Esophagus muscularis mucosa (tissue), 4 donors: ENCODE results near the gene ADSS1. TPM values are rescaled to one million over a fixed set of nuclear protein-coding genes. Genes with fewer than 3 reads are reported as not detected.
A peak's percentile ranks its signal among the peaks of the same experiment; 100 is the strongest.

ENCODE experiments used
- DNase-seq: peaks from one replicate; pipeline ENCODE4 v3.0.0-alpha.2; 2017; ENCODE audit errors: extremely low spot score
- H3K27ac ChIP-seq, 4 donors: fragments of 200-600 bp; sonication (generic); replicated peaks in 1 of 4; 1 replicate in 3 of 4; 2 replicates in 1 of 4; pipeline ENCODE4 v1.5.1; 2016 to 2019; ENCODE audit warnings: mild to moderate bottlenecking in 1 of 4
- H3K27me3 ChIP-seq, 4 donors: fragments of 200-600 bp; sonication (generic); one replicate each; pipeline versions ENCODE4 v1.5.1 to v1.6.0; 2016 to 2019
- H3K36me3 ChIP-seq, 4 donors: fragments of 200-600 bp; sonication (generic); one replicate each; pipeline ENCODE4 v1.5.1; 2016 to 2019
- H3K4me1 ChIP-seq, 4 donors: fragments of 200-600 bp; sonication (generic); one replicate each; pipeline ENCODE4 v1.5.1; 2016 to 2019
- H3K4me3 ChIP-seq, 4 donors: fragments of 200-600 bp; sonication (generic); 1 replicate in 2 of 4; 2 replicates in 2 of 4; pipeline ENCODE4 v1.5.1; 2016 to 2019; ENCODE audit warnings: mild to moderate bottlenecking in 4 of 4, moderate library complexity in 1 of 4
- H3K9me3 ChIP-seq, 4 donors: fragments of 200-600 bp; sonication (generic); 1 replicate in 3 of 4; 2 replicates in 1 of 4; pipeline ENCODE4 v1.5.1; 2016 to 2019
- EP300 ChIP-seq: sonication (generic); formaldehyde crosslinking; IDR thresholded peaks from one replicate; pipeline ENCODE4 v1.6.1; 2017; ENCODE audit warnings: antibody characterized with exemption
- POLR2A ChIP-seq: fragments of 450-650 bp; IDR thresholded peaks from one replicate; pipeline ENCODE4 v1.6.1; 2017; ENCODE audit warnings: antibody characterized with exemption, moderate library complexity, mild to moderate bottlenecking, low read depth
- POLR2AphosphoS5 ChIP-seq, 2 donors: sonication (generic); formaldehyde crosslinking; IDR thresholded peaks; one replicate each; pipeline ENCODE4 v1.6.1; 2017; ENCODE audit warnings: antibody characterized with exemption in 2 of 2
- WGBS: methylation state at CpG from one replicate; pipeline ENCODE4 v1.1.5; 2018; 5-methylcytosine and 5-hydroxymethylcytosine counted together
- intact Hi-C: fragments of 100-400 bp; cut with DNase I; formaldehyde crosslinking; loops from one replicate; pipeline ENCODE4 v1.15.1; 2023
- total RNA-seq, 4 donors: library from RNA; depleted of rRNA; stranded (reverse); fragments of >200 nt; gene quantifications; one replicate each; pipeline versions ENCODE4 v1.1.0 to v1.2.1, GENCODE V29; 2016
- TF ChIP-seq, protein P1 (sequence below), 3 experiments: fragments of 200-600 bp in 2 of 3; fragments of 450-650 bp in 1 of 3; sonication (generic) in 2 of 3; IDR thresholded peaks; one replicate each; pipeline ENCODE4 v1.5.1; 2017 to 2019; ENCODE audit warnings: antibody characterized with exemption in 3 of 3, mild to moderate bottlenecking in 2 of 3, moderate library complexity in 1 of 3

ADSS1 gene
- total RNA-seq, 4 donors from 2014 or later: 4.3 to 7.9 (median 5.7) TPM

DNA sequence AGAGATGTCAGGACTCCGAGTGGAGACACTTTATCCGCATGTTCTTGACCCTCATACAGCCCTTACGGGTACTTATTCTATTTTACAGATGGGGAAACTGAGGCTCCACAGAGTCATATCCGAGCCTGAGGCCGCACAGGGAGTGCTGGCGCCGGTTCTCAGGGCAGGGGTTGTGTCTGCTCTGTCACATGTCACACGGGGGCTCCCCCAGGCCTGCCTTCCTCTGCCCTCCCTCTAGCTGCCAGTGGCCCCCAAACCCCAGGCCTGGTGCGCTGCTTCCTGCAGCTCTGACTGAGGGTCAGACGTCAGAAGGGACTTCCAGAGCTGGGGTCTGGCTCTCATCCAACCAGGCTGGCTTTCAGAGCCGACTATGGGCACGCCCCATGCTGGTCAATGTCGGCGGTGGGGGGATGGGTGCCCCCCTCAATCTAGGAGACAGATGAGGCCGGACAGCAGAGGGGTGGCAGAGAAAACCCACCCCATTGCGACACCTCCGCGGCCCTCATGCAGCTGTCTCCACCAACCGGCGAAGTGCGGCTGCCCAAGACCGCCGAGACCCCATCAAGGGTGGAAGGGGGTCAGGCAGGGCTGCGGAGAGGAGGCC is 35.4 kb upstream of the ADSS1 start:
- Histone ChIP-seq H3K4me3 (peak overlapping the region; percentile 77 to 98 (median 88)), H3K4me1 (peaks cover 51 to 60% (median 58%) of the 10 kb centered on the region in 4 donors), H3K27me3 (no peaks in the 10 kb centered on the region), H3K27ac (peak overlapping the region; percentile 72 to 88 (median 84)), H3K36me3 (peaks cover 0 to 7% (median 5%) of the 10 kb centered on the region in 4 donors), H3K9me3 (no peaks in the 10 kb centered on the region)
- DNase-seq: no peak
- TF ChIP-seq, protein P1, sequence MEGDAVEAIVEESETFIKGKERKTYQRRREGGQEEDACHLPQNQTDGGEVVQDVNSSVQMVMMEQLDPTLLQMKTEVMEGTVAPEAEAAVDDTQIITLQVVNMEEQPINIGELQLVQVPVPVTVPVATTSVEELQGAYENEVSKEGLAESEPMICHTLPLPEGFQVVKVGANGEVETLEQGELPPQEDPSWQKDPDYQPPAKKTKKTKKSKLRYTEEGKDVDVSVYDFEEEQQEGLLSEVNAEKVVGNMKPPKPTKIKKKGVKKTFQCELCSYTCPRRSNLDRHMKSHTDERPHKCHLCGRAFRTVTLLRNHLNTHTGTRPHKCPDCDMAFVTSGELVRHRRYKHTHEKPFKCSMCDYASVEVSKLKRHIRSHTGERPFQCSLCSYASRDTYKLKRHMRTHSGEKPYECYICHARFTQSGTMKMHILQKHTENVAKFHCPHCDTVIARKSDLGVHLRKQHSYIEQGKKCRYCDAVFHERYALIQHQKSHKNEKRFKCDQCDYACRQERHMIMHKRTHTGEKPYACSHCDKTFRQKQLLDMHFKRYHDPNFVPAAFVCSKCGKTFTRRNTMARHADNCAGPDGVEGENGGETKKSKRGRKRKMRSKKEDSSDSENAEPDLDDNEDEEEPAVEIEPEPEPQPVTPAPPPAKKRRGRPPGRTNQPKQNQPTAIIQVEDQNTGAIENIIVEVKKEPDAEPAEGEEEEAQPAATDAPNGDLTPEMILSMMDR (IDR thresholded peaks at IDR 0.05): no peak
- TF ChIP-seq POLR2A (no peak), EP300 (no peak), POLR2AphosphoS5 (IDR thresholded peaks at IDR 0.05) (no peak)
- 35% methylated on average over 13 of the region's 24 CpGs for WGBS
- intact Hi-C loops: no loop called here

DNA sequence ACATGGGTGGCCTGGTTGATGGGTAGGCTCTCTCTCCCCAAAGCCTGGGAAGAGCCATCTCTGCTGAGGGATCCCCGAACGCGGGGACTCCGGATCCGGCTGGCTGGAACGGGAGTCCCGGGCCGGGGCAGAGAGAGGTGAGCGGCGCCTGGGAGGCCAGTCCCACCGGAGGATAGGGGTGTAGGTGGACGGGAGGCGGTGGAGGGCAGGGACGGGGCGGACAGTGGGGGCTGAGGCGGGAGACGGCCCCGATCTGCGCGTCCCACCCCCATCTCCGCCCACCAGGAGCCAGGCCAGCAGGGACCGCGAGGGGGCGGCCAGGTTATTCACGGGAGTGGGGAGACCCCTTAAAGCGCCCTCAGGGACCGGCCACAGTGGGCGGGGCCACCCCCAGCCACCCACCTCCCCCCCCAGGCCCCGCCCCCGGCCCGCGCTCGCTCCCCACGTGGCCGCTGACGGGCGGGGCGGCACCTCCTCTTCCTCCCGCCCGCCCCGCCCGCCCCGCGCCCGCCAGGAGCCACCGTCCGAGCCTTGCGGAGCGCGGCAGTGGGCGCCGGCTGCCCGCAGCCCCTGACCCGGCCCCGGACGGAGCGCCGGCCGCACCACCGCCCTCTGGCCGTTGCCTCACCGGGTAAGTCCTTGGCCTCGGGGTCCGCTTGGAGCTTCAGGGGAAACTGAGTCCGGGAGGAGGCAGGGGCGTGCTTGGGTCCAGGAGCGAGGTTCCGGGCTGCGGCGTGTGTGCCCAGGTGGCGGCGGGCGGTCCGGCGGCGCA is 34.7 kb upstream of the ADSS1 start, which contains the start of gene INF2:
TSS of gene INF2 (plus strand) at position 510 of the 772 bp plus-strand sequence. CDS start 11,748 bp downstream, outside the sequence.
- peak within 1 kb of the TSS; percentile 77 to 98 (median 88) for H3K4me3 ChIP-seq
- WGBS: 0% methylated on average over 3 of the region's 76 CpGs
- intact Hi-C loops: no loop called here
- TF ChIP-seq POLR2AphosphoS5 (IDR thresholded peaks at IDR 0.05): peak in 1 of 2 donors; percentile 44
- no peak for TF ChIP-seq POLR2A
- no peak for TF ChIP-seq EP300
- TF ChIP-seq, protein P1 (IDR thresholded peaks at IDR 0.05): no peak
- peaks cover 0 to 10% (median 6%) of the 10 kb centered on the region in 4 donors for H3K36me3 ChIP-seq
- peak within 1 kb of the TSS; percentile 72 to 88 (median 84) for H3K27ac ChIP-seq
- DNase-seq: no peak
- no peaks in the 10 kb centered on the region for H3K27me3 ChIP-seq
- H3K4me1 ChIP-seq: peaks cover 58 to 67% (median 65%) of the 10 kb centered on the region in 4 donors
- H3K9me3 ChIP-seq: no peaks in the 10 kb centered on the region

DNA sequence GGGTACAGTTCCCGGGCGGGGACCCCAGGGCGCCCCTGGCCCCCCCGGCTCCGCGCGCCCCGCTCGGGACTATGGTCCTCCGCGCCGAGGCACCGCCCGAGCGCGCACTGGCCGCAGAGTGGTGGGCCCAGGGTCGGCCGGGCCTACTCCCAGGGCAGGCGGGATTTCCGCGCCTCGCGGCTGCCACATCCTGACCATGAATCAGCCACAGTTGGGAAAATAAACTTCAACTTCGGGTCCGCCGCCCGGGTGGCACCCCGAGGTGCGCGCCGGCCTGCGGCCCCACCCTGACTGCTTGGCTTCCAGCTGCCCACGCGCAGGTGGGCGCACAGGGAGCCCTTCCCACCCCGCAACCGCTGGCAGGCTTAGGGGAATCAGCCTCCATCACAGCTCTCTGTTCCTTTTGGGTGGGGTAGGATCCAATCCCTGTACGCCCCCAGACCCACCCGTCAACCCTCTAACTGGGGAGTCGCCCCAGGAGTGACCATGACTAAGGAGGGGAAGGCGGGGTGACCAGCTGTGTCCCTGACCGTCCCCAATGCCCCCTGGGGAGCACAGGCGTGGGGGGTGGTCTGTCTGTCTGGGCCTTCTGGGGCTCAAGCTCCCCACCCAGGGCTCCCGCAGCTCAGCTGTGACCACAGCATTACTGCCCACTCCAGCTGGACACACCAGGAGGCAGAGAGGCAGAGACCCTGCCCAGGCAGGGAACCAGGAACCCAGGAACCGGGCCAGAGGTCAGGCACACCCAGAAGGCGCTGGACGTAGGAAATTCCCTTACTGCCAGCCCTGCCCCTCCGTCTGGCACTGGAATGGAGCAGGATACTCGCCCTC is 33.9 kb upstream of the ADSS1 start:
- TF ChIP-seq EP300 (no peak), POLR2AphosphoS5 (IDR thresholded peaks at IDR 0.05) (no peak), POLR2A (no peak)
- TF ChIP-seq, protein P1 (IDR thresholded peaks at IDR 0.05): no peak
- H3K36me3 ChIP-seq: peaks cover 0 to 10% (median 6%) of the 10 kb centered on the region in 4 donors
- H3K9me3 ChIP-seq: no peaks in the 10 kb centered on the region
- intact Hi-C loops: no loop called here
- 13% methylated on average over 3 of the region's 50 CpGs for WGBS
- no peak for DNase-seq
- H3K27ac ChIP-seq: peak overlapping the region; percentile 72 to 88 (median 84)
- peak overlapping the region; percentile 77 to 98 (median 88) for H3K4me3 ChIP-seq
- peaks cover 66 to 75% (median 73%) of the 10 kb centered on the region in 4 donors for H3K4me1 ChIP-seq
- H3K27me3 ChIP-seq: no peaks in the 10 kb centered on the region

DNA sequence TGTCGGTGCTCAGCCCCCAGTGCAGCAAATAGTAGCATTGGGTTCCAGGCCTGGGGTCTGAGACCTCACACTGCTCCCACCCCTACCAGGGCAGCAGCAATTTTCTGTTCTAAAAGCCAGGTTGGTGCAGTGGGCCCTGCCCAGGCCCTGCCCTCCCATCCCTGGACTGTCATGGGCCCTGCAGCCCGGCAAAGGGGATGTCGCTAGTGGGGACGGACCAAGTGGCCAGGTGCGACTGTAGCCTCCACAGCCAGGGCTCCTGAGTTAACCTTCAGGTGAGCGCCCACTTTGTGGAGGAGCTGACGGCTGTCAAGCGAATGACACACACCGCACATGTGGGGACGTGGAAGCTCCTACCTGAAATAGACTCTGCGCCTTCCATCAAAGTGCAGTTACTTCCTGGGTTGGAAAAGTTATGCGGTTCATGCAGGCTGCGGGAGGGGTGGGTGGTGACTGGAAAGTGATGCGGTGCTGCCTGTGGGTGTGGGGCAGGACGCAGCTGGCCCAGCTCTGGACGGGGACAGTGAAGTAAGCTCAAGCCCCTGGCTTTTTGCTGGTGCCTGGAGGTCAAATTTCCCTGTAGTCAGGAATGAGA is 33.1 kb upstream of the ADSS1 start:
- no peak for TF ChIP-seq POLR2A
- TF ChIP-seq, protein P1 (IDR thresholded peaks at IDR 0.05): no peak
- peaks cover 75 to 83% (median 82%) of the 10 kb centered on the region in 4 donors for H3K4me1 ChIP-seq
- DNase-seq: no peak
- peaks cover 0 to 12% (median 6%) of the 10 kb centered on the region in 4 donors for H3K36me3 ChIP-seq
- H3K9me3 ChIP-seq: no peaks in the 10 kb centered on the region
- H3K27ac ChIP-seq: peak overlapping the region; percentile 72 to 88 (median 84)
- H3K4me3 ChIP-seq: peak overlapping the region; percentile 77 to 98 (median 88)
- intact Hi-C loops: no loop called here
- no peaks in the 10 kb centered on the region for H3K27me3 ChIP-seq
- 89% methylated on average over 10 of the region's 16 CpGs for WGBS
